HFFc6 (cell line): ENCODE data around the gene KIAA0040. TPM values are rescaled to one million over a fixed set of nuclear protein-coding genes. Genes with fewer than 3 reads are reported as not detected.

Source experiments
- DNase-seq: peaks from one replicate; pipeline ENCODE4 v3.0.0-alpha.2; 2018
- H3K27ac Mint-ChIP-seq: 2 replicates; pipeline ENCODE4 v1.8.0; 2020; ENCODE audit warnings: mild to moderate bottlenecking, mixed read lengths
- H3K27me3 Mint-ChIP-seq: 2 replicates; pipeline ENCODE4 v1.8.0; 2021; ENCODE audit warnings: mild to moderate bottlenecking, moderate library complexity, mixed read lengths; ENCODE audit not compliant: insufficient read depth
- H3K36me3 Mint-ChIP-seq: 2 replicates; pipeline ENCODE4 v1.8.0; 2021; ENCODE audit warnings: low read depth, mixed read lengths
- H3K4me1 Mint-ChIP-seq: 2 replicates; pipeline ENCODE4 v1.8.0; 2020; ENCODE audit warnings: low read depth, mixed read lengths
- H3K4me3 Mint-ChIP-seq: 2 replicates; pipeline ENCODE4 v1.8.0; 2020; ENCODE audit warnings: mild to moderate bottlenecking, moderate library complexity, mixed read lengths
- H3K9me3 Mint-ChIP-seq: 2 replicates; pipeline ENCODE4 v1.8.0; 2020; ENCODE audit warnings: mild to moderate bottlenecking, mixed read lengths
- CTCF ChIP-seq: fragments of 200-600 bp; sonication (generic); IDR thresholded peaks from 2 replicates; pipeline ENCODE4 v1.5.0; 2021; ENCODE audit warnings: antibody characterized with exemption, mild to moderate bottlenecking
- total RNA-seq, 6 experiments: library from RNA; stranded (reverse); fragmentation: NEBNext Ultra II Directional; extraction: Animal tissue kit (Norgen Biotek cat#: 25700); gene quantifications; 2 replicates in 1 of 6; 3 replicates in 5 of 6; pipeline ENCODE4 v1.2.3, GENCODE V29; 2021

KIAA0040 gene
- total RNA-seq, 6 experiments from 2014 or later, result not detected

GRCh38 chr1:175193527-175193910 lies 943 bp upstream of the KIAA0040 start:
- Mint-ChIP-seq H3K36me3 (no peaks in the 10 kb centered on the region), H3K4me3 (peak overlapping the region; percentile 85), H3K27ac (no peak overlapping the region), H3K4me1 (peaks cover 14% of the 10 kb centered on the region; the same call in 1 of the 2 replicates), H3K27me3 (peaks cover 10% of the 10 kb centered on the region), H3K9me3 (no peaks in the 10 kb centered on the region)
- no peak for TF ChIP-seq CTCF
- no peak for DNase-seq

GRCh38 chr1:175192111-175192629 lies 406 bp downstream of the KIAA0040 start:
- Mint-ChIP-seq H3K9me3 (no peaks in the 10 kb centered on the region), H3K36me3 (no peaks in the 10 kb centered on the region), H3K4me1 (peaks cover 14% of the 10 kb centered on the region; the same call in 1 of the 2 replicates), H3K4me3 (peak overlapping the region; percentile 85), H3K27me3 (peaks cover 10% of the 10 kb centered on the region), H3K27ac (no peak overlapping the region)
- DNase-seq, result no peak
- no peak for TF ChIP-seq CTCF

GRCh38 chr1:175191659-175192058 lies 917 bp downstream of the KIAA0040 start:
- DNase-seq, result no peak
- no peaks in the 10 kb centered on the region for H3K36me3 Mint-ChIP-seq
- peaks cover 14% of the 10 kb centered on the region; the same call in 1 of the 2 replicates for H3K4me1 Mint-ChIP-seq
- H3K27me3 Mint-ChIP-seq, result peaks cover 12% of the 10 kb centered on the region
- H3K4me3 Mint-ChIP-seq, result peak overlapping the region; percentile 85
- H3K9me3 Mint-ChIP-seq, result no peaks in the 10 kb centered on the region
- no peak for TF ChIP-seq CTCF
- H3K27ac Mint-ChIP-seq, result no peak overlapping the region

GRCh38 chr1:175188936-175189335 lies 3.6 kb downstream of the KIAA0040 start:
- no peak for DNase-seq
- Mint-ChIP-seq H3K27ac (no peak overlapping the region), H3K4me3 (no peak overlapping the region), H3K36me3 (no peaks in the 10 kb centered on the region), H3K9me3 (no peaks in the 10 kb centered on the region), H3K4me1 (peaks cover 14% of the 10 kb centered on the region; the same call in 1 of the 2 replicates), H3K27me3 (peaks cover 9% of the 10 kb centered on the region; the same call in 1 of the 2 replicates)
- TF ChIP-seq CTCF, result no peak

DNA sequence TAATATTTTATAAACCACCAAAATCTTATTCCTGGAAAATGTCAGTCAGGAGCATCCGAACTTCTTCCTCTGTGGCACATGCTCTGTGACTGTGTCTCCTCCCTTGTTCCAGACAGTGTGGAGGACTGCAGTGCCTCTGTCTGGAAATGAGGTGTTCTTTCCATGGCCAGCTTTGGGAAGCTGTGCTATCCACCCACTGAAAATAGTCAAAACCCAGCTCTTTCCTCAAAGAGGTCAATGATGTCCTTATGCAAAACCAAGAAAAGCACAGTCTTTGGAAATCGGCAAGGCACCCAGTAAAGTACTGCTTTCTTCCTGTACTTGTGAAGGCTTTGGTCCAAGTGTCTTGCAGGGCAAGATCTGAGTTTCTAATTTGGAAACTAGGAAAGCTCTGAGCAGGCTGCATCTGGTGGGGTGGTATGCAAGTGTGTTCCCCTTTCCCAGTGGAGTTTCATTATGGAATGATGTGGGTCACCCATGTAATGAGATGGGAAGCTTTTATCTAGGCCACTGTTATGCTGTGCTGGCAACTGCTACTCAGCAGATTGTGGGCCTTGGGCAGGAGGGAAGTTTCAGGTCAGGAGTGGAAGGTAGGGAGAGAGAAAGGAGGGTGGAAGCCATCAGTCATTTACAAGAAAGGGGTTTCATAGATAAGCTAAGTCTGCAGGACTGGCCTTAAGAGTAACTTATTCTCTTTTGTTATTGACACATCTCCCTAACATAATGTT lies 6.0 kb downstream of the KIAA0040 start:
- Mint-ChIP-seq H3K9me3 (no peaks in the 10 kb centered on the region), H3K4me3 (no peak overlapping the region), H3K36me3 (no peaks in the 10 kb centered on the region), H3K27me3 (peaks cover 2% of the 10 kb centered on the region; the same call in 1 of the 2 replicates), H3K27ac (no peak overlapping the region), H3K4me1 (no peaks in the 10 kb centered on the region)
- DNase-seq, result no peak
- TF ChIP-seq CTCF, result no peak
